NCI-H524 treated with DMSO at 0.1 percent for 48 hours (cell line): Measurements from ENCODE around the gene HOXC9.

Experiments used
- DNase-seq: peaks from one replicate; lab custom pipeline; 2025; lab: John Stamatoyannopoulos, UW

Gene HOXC9

GRCh38 chr12:54002278-54002914 lies 2.4 kb downstream of the HOXC9 start:
- DNase-seq, result no peak

GRCh38 chr12:54002915-54003389 lies 3.0 kb downstream of the HOXC9 start:
- no peak for DNase-seq

GRCh38 chr12:54003625-54004024 lies 3.7 kb downstream of the HOXC9 start:
- no peak for DNase-seq

GRCh38 chr12:54004063-54004840 lies 4.3 kb downstream of the HOXC9 start:
- no peak for DNase-seq

DNA sequence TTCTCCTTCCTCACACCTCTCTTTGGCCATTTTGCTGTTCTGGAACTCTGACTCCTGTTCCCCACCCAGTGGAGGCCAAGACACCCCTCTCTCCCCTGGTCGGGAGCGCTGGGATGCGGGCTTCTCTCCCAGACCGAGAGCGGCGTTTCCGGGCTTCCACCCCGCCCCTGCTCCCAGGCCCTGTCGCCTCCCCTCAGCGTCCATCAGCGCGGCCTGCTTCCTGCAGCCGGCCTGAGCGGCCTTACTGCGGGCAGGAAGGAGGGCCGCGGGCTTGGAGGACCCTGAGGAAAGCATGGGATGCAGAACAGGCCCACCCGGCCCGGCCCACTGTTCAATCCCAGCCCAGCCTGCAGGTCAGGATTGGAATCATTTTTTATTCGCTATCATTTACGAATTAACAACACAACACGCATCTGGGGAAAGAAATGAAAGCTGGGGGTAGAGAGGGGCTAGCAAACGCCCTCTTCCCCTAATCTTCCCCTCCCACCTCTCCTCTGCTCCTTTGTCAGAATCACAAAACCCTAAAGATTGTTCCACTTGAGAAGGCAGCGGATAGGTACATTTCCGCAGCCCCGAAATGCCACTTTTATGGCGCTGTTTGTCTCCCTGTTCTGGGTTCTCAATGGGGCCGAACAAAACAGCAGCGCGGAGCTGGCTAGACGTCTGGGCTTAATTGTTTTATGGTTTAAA lies 5.0 kb downstream of the HOXC9 start:
- DNase-seq, result no peak

- DNase-seq, result no peak
Measured at GRCh38 chr12:54005531-54005852, 5.5 kb downstream of the HOXC9 start.

DNA sequence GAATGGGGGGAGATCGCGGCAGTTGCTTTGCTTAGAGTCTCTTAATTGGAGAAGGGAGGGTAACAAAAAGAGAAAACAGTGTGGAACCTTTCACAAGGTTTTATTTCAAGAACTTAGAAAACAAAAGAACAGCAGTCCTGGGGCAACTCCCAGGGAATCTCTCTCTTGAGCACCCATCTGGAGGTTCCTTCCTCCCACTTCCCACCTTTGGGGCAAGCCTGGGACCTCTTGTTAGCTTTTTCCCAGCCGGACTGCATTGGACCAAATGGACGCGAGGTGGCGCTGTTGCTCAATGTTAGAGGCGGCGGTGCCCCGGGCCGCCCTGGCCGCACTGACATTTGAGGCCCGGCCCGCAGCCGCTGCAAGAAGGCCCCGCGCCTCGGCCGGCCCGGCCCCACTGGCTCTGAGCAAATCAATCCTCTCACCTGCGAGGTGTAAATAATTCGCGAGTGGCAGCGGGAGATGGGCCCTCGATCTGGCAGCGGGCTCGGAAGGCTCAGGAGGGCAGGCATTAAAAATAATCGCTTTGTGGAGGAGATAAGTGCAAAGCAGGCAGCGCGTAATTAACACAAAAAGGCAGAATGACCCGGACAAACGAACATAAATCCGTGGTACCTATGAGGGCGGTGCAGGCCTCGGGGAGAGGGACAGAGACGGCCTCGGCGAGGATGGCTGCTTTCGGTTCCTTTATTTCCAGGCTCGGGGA lies 6.0 kb downstream of the HOXC9 start:
- DNase-seq, result no peak

DNA sequence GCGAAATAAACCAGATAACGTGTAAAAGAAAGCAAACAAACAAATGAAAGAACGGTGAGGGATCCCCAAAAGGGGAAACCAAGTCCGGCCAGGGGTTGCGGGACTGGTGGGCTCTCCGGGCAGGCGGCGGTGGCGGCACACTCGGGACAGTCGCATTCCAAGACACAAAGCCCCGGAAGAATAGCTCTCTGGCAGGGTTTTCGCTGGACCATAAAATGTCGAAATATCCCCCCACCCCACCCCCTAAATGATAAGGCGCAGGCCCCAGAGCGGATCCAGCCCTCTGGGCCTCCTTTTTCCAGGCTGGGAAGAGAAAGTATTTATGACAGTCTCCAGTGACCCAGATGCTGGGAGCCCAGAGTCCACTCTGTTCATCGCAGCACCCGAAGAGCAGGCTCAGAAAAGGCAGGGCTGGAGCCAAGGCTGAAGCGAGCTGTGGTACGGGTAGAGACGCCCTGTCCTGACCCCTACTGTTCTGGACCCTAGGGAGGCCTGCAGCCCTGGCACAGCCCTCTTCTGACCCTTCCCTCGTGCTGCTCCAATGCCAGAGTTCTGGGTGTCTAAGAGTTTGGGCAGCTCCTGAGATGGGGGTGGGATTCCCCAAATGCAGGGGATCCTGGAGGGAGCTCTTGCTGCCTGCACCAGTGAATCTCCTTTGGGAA lies 6.7 kb downstream of the HOXC9 start:
- no peak for DNase-seq

DNA sequence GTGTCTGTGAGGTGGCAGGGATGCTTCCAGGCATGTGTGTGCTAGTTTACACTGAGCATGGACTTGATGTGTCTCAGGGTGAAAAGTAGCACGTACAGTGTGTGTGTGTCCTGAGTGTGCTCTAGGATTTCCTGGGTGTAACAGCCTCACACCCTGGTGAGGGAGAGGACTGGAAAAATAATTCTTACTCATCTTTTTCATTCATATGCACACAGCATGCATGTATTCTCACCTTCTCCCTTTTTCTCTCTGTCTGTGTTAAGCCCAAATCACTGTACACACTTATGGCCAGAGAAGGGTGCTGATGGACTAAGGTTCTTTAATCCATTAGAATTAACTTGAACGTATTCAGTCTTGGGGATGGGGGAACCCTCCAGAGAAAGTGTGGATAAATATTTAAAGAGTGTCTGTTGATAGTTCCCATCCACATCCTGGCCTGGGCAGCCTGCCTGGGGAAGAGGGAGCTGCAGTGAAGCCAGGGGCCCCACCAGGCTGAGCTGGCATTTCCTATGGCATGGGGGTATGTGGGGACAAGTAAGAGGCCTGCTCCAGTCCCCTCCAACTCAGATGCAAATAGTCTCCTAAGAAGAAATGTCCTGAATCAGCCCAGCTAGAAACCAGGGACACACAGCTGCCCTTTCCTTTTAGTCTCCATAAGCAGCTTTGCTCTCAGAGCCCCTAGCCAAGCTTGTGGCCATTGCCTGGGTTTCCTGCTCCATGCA lies 7.7 kb downstream of the HOXC9 start:
- DNase-seq, result no peak

GRCh38 chr12:54008260-54008552 lies 8.2 kb downstream of the HOXC9 start:
- DNase-seq, result no peak

GRCh38 chr12:54009171-54010052 lies 9.5 kb downstream of the HOXC9 start:
- DNase-seq, result no peak

DNA sequence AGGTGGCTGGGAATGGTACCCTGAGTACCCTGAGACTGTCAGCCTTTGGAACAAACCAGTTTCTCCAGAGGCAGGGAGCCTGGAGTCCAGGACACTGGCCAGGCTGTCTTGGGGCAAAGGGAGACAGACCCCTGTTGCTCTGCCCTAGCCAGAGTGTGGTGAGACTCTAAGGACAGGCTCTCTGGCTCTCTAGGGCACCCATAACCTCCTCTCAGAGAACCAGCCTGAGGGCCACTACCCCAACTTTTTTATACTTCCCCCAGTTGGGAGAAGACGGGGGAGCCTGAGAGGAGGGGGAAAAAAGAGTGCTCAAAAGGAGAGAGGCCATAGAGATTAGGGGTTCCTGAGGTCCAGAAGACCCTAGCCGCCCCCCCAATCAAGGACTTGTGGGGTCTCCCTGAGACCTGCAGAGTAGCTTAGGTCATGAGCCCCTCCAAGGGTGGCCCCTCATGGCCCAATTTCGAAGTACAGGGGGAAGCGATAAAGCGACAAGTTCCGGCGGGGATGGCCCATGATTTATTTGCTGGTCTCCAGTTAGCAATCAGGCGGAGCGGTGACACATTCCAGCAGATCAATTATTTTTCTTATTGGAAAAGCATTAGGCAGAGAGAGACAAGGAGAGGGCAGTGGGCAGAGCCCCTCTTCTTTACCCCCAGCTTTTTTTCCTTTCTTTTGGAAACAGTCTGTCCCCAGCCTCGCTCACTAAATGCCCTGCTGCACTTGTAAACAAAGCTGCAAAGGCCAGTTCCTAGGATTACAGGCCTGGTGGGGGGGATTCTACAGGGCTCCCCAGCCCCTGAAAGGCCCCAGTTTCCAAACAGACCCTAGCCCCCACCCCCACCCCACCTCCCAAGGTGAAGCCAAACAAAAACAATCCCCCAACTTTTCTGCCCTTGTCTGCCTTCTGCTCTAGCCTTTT lies 10.4 kb downstream of the HOXC9 start:
- no peak for DNase-seq

- DNase-seq, result no peak
Measured at GRCh38 chr12:54010972-54011664, 11.2 kb downstream of the HOXC9 start.

- DNase-seq, result no peak
Measured at GRCh38 chr12:54011665-54012532, 11.9 kb downstream of the HOXC9 start.

DNA sequence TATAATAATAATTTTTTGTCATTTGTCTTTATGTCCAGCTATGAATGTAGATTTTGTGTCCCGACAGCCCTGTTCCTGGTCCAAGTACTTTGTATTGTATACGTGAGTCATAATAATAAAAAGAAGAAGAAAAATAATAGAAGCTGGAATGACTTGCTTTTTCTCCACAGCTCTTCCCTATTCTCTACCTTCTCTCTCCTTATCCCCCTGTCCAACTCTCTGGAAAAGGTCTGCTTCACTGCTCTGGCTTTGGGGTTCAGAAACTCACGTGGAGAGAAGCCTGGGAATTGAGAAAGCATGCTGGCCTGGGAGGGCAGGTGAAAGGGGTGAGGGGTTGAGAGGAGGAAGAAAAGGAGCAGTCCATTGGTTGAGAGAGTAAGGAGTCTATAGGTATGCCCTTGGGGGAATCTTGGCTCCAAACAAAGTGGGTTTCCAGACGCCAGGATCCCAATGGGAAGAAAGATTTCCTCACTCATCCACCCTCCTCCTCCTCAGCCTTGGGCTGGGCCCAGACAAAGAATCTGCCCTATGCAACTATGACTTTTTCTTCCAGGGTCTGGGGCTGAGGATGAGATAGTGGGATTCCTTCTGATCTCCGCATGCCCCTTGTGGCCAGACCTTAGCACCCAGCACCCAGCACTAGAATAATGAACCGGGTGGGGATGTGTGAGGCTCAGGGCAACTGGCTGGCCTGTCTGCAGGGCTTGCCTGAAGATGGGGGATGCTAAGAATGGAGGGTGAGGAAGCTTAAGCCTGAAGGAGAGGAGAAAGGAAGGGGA lies 12.9 kb downstream of the HOXC9 start:
- DNase-seq, result no peak

- no peak for DNase-seq
Measured at GRCh38 chr12:54014377-54015017, 14.5 kb downstream of the HOXC9 start.
